Measurements from ENCODE around the gene COQ4. TPM values are rescaled to one million over a fixed set of nuclear protein-coding genes. Genes with fewer than 3 reads are reported as not detected.

The COQ4 gene
- total RNA-seq, 1 donor from 2014 or later, result 31.4 TPM

Other genes starting within 250 kb of the COQ4 start
- 44.1 and 44.4 TPM in 2 replicates for gene PTGES2, start 195.1 kb upstream of the COQ4 start, total RNA-seq
- not detected in 2 replicates for gene LCN2, start 173.4 kb upstream of the COQ4 start, total RNA-seq
- gene BBLN, start 162.6 kb upstream of the COQ4 start, total RNA-seq, result 47.3 and 56.6 TPM in 2 replicates
- 110 and 117 TPM in 2 replicates for gene CIZ1, start 131.3 kb upstream of the COQ4 start, total RNA-seq
- gene DNM1, start 119.5 kb upstream of the COQ4 start, total RNA-seq, result 29.7 and 37.6 TPM in 2 replicates
- 105 and 117 TPM in 2 replicates for gene GOLGA2, start 46.8 kb upstream of the COQ4 start, total RNA-seq
- gene SWI5, start 46.6 kb upstream of the COQ4 start, total RNA-seq, result 29.2 and 30.8 TPM in 2 replicates
- 26.6 and 27.9 TPM in 2 replicates for gene TRUB2, start 392 bp upstream of the COQ4 start, total RNA-seq
- gene SLC27A4, start 17.7 kb downstream of the COQ4 start, total RNA-seq, result 26.1 and 26.9 TPM in 2 replicates
- gene URM1, start 48.5 kb downstream of the COQ4 start, total RNA-seq, result 50.7 and 51.6 TPM in 2 replicates
- 66.1 and 99.8 TPM in 2 replicates for gene CERCAM, start 98.0 kb downstream of the COQ4 start, total RNA-seq
- gene ODF2, start 133.2 kb downstream of the COQ4 start, total RNA-seq, result 26.2 and 28.1 TPM in 2 replicates
- gene GLE1, start 181.9 kb downstream of the COQ4 start, total RNA-seq, result 15.0 and 17.5 TPM in 2 replicates
- 523 and 604 TPM in 2 replicates for gene SPTAN1, start 229.7 kb downstream of the COQ4 start, total RNA-seq